ENCODE results near the gene HDGFL2.

Gene HDGFL2

GRCh38 chr19:4471403-4472173, 509 bp upstream of the HDGFL2 start:
- peak; percentile 88 to 100 (median 98) for DNase-seq

GRCh38 chr19:4473011-4473762, 1.1 kb downstream of the HDGFL2 start:
- no peak for DNase-seq

GRCh38 chr19:4473763-4474513, 1.8 kb downstream of the HDGFL2 start:
- DNase-seq = no peak

- no peak for DNase-seq
Measured at GRCh38 chr19:4474514-4475022, 2.5 kb downstream of the HDGFL2 start.

- no peak for DNase-seq
Measured at GRCh38 chr19:4477034-4477801, 5.1 kb downstream of the HDGFL2 start.

GRCh38 chr19:4482721-4483364, 10.7 kb downstream of the HDGFL2 start:
- DNase-seq = no peak

GRCh38 chr19:4483385-4483784, 11.3 kb downstream of the HDGFL2 start:
- no peak for DNase-seq

- no peak for DNase-seq
Measured at GRCh38 chr19:4487572-4487971, 15.5 kb downstream of the HDGFL2 start.

- DNase-seq = no peak
Measured at GRCh38 chr19:4488496-4488895, 16.4 kb downstream of the HDGFL2 start.

GRCh38 chr19:4491446-4491845, 19.3 kb downstream of the HDGFL2 start:
- DNase-seq = no peak

- no peak for DNase-seq
Measured at GRCh38 chr19:4492337-4493103, 20.4 kb downstream of the HDGFL2 start.

- DNase-seq = no peak
Measured at GRCh38 chr19:4493104-4493928, 21.2 kb downstream of the HDGFL2 start.

GRCh38 chr19:4493929-4494690, 22.0 kb downstream of the HDGFL2 start:
- no peak for DNase-seq

- DNase-seq = no peak
Measured at GRCh38 chr19:4494691-4495064, 22.6 kb downstream of the HDGFL2 start.

- DNase-seq = no peak
Measured at GRCh38 chr19:4495471-4495870, 23.4 kb downstream of the HDGFL2 start.

GRCh38 chr19:4496304-4496703, 24.2 kb downstream of the HDGFL2 start:
- no peak for DNase-seq

GRCh38 chr19:4497770-4498389, 25.8 kb downstream of the HDGFL2 start:
- DNase-seq = no peak

- no peak for DNase-seq
Measured at GRCh38 chr19:4498694-4499093, 26.6 kb downstream of the HDGFL2 start.

- DNase-seq = no peak
Measured at GRCh38 chr19:4499318-4499717, 27.2 kb downstream of the HDGFL2 start.

All from stimulated activated naive CD4-positive, alpha-beta T cell (primary cell).